Neural progenitor cell (in vitro differentiated cells): ENCODE measurements around the gene BEGAIN.

Source experiments
- CTCF ChIP-seq: fragments of 200-600 bp; sonication (generic); IDR thresholded peaks from 2 replicates; pipeline ENCODE4 v1.5.1; 2017; ENCODE audit warnings: antibody characterized with exemption, mild to moderate bottlenecking
- EZH2 ChIP-seq: fragments of 200-600 bp; sonication (generic); IDR thresholded peaks from 2 replicates; pipeline ENCODE4 v1.6.1; 2017; ENCODE audit warnings: antibody characterized with exemption, mild to moderate bottlenecking, moderate library complexity

GRCh38 chr14:100608586-100609330, 21.5 kb upstream of the BEGAIN start:
- no peak for TF ChIP-seq CTCF
- TF ChIP-seq EZH2, result no peak
